ENCODE measurements around the gene PDE4D.

DNA sequence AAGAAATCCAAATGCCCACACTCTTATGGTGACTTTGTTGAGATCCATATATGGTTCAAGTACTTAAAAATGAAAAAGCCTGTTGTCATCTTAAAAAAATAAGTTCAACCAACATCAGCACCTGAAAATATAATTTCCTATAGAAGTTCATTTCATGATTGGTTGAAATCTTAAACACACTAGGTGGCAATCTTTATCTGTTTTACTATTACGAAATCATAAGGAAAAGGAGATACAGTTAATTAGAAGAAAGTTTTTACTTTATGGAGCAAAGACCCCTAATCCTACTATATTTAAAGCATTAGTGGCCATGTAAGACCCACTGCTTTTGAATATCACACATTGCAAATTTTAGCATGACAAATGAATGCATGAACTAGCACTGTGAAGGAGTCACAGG, 694.7 kb downstream of the PDE4D start:
- TF ChIP-seq, protein P1, sequence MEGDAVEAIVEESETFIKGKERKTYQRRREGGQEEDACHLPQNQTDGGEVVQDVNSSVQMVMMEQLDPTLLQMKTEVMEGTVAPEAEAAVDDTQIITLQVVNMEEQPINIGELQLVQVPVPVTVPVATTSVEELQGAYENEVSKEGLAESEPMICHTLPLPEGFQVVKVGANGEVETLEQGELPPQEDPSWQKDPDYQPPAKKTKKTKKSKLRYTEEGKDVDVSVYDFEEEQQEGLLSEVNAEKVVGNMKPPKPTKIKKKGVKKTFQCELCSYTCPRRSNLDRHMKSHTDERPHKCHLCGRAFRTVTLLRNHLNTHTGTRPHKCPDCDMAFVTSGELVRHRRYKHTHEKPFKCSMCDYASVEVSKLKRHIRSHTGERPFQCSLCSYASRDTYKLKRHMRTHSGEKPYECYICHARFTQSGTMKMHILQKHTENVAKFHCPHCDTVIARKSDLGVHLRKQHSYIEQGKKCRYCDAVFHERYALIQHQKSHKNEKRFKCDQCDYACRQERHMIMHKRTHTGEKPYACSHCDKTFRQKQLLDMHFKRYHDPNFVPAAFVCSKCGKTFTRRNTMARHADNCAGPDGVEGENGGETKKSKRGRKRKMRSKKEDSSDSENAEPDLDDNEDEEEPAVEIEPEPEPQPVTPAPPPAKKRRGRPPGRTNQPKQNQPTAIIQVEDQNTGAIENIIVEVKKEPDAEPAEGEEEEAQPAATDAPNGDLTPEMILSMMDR (conservative IDR thresholded peaks at IDR 0.05; ENCODE audit: low read length) = no peak
- no peak for TF ChIP-seq EZH2phosphoT487 (IDR thresholded peaks at IDR 0.05; ENCODE audit: borderline replicate concordance, low read depth, low read length)
